GM19328 (cell line): Measurements from ENCODE around the gene ORM2.
"Not testable (repeated sequence)": the region's sequence is repeated elsewhere in the genome, so short reads cannot be mapped to it uniquely, and the experiment has no call there.

ENCODE experiments used
- ATAC-seq: cut with Tn5 transposase; IDR thresholded peaks from one replicate; pipeline ENCODE4 v1.9.1; 2021; ENCODE audit warnings: mild to moderate bottlenecking, moderate library complexity; ENCODE audit not compliant: unreplicated experiment

Gene ORM2

GRCh38 chr9:114313186-114313585 lies 16.5 kb upstream of the ORM2 start:
- ATAC-seq, result no peak

DNA sequence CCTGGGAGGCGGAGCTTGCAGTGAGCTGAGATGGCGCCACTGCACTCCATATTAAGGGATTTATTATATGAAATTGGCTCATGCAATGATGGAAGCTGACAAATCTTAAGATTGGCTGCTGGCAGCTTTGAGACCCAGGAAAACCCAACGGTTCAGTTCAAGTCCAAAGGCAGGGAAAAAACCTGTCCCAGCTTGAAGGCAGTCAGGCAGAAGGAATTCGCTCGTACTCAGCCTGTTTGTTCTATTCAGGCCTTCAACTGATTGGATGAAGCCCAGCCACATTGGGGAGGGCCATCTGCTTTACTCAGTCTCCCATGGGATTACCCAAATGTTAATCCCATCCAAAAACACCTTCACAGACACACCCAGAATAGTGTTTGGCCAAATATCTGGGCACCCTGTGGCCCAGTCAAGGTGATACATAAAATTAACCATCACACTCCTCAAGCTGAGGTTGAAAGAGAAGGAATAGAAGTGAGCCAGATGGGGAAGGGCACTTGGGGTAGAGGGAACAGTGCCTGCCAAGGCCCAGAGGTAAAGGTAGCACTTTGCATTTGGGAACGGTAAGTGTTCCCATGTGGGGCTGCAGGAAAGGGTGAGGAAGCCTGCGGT lies 15.3 kb upstream of the ORM2 start:
- no peak for ATAC-seq

DNA sequence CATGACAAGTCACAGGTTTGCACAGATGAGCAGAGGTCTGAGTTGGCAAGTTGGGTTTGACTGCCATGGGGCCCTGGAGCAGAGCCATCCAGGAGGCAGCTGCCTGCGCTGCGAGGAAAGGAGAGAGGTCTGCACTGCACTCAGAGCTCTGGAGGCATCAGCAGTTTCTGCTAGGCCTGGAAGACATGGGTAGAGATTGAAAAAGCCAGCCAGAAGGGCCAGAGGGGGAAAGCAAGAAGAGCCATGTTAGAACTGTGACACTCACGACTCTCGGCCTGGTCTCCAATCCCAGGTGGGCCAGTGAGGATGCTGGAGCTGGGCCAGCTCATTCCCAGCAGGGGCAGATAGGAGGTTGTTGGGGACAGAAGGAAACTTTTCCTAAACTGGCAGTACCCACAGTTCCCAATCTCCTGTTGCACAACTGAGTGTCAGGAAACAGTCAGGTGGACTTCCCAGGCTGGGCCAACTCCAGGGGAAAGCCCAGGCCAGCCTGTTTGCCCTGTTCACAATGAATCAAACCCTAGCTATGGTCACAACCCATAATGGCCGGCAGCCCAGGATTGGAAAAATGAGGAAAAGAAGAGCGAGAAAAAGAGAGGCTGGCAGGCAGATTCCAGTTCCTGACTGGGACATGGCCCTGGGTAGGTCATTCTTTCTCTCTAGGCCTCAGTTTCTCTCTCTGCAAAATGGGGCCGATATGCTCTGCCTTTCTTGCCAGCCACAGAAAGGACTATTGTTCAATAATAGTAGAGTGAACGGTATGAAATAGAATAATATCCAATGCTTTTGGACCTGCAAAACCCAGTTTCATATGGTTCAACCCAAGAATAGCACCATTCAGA lies 14.6 kb upstream of the ORM2 start:
- no peak for ATAC-seq

DNA sequence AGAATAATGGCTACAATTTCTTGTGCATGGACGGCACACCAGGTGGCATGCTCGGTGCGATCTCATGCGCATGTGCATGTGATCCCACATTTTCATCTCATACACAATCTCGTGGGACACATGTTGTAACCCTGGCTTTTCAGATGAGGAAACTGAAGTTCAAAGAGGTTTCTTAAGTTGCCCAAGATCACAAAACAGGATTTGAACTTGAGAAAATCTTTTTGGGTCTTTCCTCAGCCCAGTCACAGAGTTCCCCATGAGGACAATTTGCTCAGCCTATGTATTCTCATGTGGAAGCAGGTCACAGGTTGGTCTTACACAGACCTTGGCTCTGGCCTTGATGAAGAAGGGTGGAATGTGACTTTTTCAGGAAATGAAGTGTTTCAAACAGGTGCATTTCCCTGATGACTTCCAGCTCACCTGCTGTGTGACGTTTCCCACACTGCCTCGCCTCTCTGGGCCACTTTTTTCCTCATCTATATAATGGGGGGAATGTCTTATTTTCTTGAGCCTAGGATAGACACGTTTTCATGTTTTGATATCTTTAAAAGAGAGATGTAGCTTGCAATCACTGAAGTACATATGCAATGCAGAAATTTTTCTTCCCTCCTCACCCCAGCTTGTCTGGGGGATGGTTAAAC lies 13.8 kb upstream of the ORM2 start:
- no peak for ATAC-seq

DNA sequence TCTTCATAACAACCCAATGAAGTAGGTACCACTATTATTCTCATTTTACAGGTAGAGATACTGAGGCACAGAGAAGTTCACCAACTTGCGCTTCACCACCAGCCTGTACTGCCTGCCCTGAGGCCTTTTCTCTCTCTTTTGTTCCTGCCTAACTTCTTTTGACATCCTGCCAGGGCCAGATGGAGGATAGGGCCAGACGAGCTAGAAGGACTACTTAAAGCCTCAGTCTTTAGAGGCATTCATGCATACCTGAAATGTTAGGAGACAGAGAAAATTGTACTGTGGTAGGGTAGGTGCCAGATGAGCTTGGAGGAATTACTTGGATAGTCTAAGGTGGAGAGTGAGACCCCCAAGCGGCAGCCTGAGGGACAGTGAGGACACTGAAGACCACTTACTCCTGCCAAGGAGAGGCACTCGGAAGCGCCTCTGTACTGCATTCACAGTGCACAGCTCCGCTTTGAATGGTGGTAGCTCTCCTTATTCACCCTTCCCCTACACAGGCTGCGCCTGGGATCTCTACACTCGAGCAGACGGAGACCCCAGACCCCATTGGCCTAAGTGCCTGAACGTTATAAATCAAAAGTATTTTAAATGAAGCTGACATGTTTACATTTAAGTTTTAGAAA lies 13.0 kb upstream of the ORM2 start:
- ATAC-seq, result no peak

DNA sequence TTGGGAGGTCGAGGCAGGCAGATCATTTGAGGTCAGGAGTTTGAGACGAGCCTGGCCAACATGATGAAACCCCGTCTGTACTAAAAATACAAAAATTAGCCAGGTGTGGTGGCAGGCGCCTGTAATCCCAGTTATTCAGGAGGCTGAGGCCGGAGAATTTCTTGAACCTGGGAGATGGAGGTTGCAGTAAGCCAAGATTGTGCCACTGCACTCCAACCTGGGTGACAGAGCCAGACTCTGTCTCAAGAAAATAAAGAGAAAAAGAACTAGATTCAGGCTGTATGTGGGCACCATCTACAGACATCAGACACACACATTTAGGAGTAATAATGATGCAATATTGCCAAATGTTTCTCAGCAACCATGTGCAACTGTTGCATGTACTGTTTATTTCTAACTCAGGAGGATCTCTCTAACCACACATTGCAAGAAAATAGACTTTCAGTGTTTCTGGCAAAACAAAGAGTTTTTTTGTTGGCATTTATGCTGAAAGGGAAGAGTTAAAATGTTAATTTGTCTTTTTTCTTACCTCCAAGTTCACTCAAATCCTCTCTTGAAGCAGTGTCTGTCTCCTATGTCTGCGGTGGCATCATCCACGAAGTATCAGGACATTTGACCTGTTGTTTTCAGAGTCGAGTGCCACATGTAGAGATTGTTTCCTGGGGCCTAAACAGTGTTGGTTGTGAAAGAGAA lies 11.9 kb upstream of the ORM2 start:
- ATAC-seq, result no peak

- no peak for ATAC-seq
Measured at GRCh38 chr9:114318416-114318815, 11.3 kb upstream of the ORM2 start.

GRCh38 chr9:114319147-114319546 lies 10.5 kb upstream of the ORM2 start:
- no peak for ATAC-seq

GRCh38 chr9:114320710-114321109 lies 9.0 kb upstream of the ORM2 start:
- ATAC-seq, result not testable (repeated sequence)

DNA sequence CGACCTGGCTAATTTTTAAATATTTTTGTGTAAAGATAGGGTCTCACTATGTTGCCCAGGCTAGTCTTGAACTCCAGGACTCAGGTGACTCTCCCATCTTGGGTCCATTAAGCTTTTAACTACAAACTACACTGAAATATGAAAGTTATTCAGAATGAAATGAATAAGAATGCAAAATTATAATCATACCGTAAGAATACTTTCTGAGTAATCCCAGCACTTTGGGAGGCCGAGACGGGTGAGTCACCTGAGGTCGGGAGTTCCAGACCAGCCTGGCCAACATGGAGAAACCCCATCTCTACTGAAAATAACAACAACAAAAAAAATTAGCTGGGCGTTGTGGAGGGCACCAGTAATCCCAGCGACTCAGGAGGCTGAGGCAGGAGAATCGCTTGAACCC lies 7.9 kb upstream of the ORM2 start:
- ATAC-seq, result no peak

GRCh38 chr9:114322160-114322818 lies 7.4 kb upstream of the ORM2 start:
- ATAC-seq, result not testable (repeated sequence)

- not testable (repeated sequence) for ATAC-seq
Measured at GRCh38 chr9:114322831-114323531, 6.7 kb upstream of the ORM2 start, which contains the start of gene ORM1. Gene ORM1 (plus strand): TSS chr9:114323098. CDS start chr9:114323134, 36 bp downstream.

DNA sequence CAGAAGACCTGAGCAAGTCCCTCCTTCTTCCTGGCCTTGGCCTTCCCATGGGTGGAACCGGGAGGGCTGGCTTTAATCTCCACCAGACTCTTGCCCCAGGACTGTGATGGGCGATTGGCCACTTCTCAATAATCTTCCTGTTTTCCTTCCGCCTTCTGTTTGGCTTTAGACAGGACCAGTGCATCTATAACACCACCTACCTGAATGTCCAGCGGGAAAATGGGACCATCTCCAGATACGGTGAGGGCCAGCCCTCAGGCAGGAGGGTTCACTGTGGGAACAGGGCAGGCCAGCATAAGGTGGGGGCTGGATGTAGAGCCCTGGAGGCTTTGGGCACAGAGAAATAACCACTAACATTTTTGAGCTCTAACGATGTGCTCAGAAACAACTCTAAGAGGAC lies 5.8 kb upstream of the ORM2 start:
- ATAC-seq, result not testable (repeated sequence)

DNA sequence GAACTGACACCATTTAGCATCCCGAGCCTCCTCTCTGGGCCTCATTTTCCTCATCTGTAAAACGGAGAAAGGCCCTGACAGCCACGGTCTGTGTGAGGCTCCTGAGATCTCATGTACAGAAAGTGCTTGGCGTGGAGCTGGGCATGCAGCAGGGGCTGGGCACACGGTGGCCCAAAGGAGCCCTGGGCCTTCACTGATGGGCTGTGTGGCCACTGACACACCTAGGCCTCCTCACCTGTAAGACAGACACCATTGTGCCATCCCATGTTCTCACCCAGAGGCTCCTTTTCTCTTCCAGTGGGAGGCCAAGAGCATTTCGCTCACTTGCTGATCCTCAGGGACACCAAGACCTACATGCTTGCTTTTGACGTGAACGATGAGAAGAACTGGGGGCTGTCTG lies 5.2 kb upstream of the ORM2 start:
- ATAC-seq, result no peak

GRCh38 chr9:114324965-114325364 lies 4.7 kb upstream of the ORM2 start:
- not testable (repeated sequence) for ATAC-seq

DNA sequence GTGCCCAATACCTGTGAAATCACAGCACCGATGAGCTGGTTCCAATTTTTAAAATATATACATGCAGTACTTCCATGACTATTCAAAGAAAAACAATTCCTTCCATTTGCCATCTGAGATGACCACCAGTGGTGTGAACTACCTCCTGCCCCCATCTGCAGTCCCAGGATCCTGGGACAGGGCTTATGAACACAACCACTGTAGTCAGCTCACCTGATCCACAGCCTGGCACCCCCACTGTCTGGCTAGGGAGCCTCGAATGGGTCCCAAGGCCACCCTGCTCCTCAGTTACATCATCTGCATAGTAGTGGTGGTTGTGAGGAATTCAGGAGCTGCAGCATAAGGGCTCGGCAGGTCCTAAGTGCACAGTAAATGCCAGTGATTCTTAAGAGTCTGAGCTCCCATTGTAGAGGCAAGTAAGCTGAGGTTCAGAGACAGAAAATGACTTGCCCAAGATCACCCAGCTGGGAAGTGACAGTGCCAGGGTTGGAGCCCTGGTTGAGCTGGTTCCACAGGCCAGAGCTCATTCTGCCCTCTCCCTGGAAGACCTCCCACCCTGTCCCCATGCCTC lies 3.9 kb upstream of the ORM2 start:
- ATAC-seq, result not testable (repeated sequence)

- no peak for ATAC-seq
Measured at GRCh38 chr9:114327749-114328148, 1.9 kb upstream of the ORM2 start.

GRCh38 chr9:114328357-114328820 lies 1.3 kb upstream of the ORM2 start:
- ATAC-seq, result not testable (repeated sequence)

GRCh38 chr9:114328937-114329624 lies 588 bp upstream of the ORM2 start:
- ATAC-seq, result not testable (repeated sequence)
